Neural cell (in vitro differentiated cells): Measurements from ENCODE around the gene LRFN3. TPM values are rescaled to one million over a fixed set of nuclear protein-coding genes. Genes with fewer than 3 reads are reported as not detected.

Source experiments
- H2AFZ ChIP-seq: fragments of 200-600, 300-800 bp; sonication (generic), shearing (Covaris generic); 2 replicates; pipeline ENCODE4 v1.6.0; 2014; ENCODE audit warnings: low read depth, mild to moderate bottlenecking, antibody characterized with exemption, low read length, moderate library complexity
- H3F3A ChIP-seq: fragments of 200-600 bp; shearing (Covaris generic); 2 replicates; pipeline ENCODE4 v1.6.1; 2016; ENCODE audit warnings: mild to moderate bottlenecking, moderate library complexity, mixed read lengths, antibody characterized with exemption, low read length; ENCODE audit not compliant: insufficient read depth, poor library complexity, severe bottlenecking
- H3K27ac ChIP-seq: fragments of 200-600, 300-800 bp; sonication (generic), shearing (Covaris generic); 2 replicates; pipeline ENCODE4 v1.5.1; 2014; ENCODE audit warnings: mild to moderate bottlenecking, low read length, moderate library complexity
- H3K27me3 ChIP-seq: fragments of 300-800, 200-600 bp; sonication (generic), shearing (Covaris generic); 2 replicates; pipeline ENCODE4 v1.6.0; 2014; ENCODE audit warnings: mild to moderate bottlenecking, low read depth, low read length, moderate library complexity; ENCODE audit not compliant: insufficient read depth
- H3K36me3 ChIP-seq: fragments of 300-800, 200-600 bp; sonication (generic), shearing (Covaris generic); 2 replicates; pipeline ENCODE4 v1.5.1; 2014; ENCODE audit warnings: mild to moderate bottlenecking, antibody characterized with exemption, low read length, moderate library complexity; ENCODE audit not compliant: insufficient read depth
- H3K4me2 ChIP-seq: fragments of 300-800, 200-600 bp; sonication (generic), shearing (Covaris generic); 2 replicates; pipeline ENCODE4 v1.6.0; 2014; ENCODE audit warnings: mild to moderate bottlenecking, low read length
- H3K4me3 ChIP-seq: fragments of 300-800, 200-600 bp; sonication (generic), shearing (Covaris generic); 2 replicates; pipeline ENCODE4 v1.5.1; 2014; ENCODE audit warnings: mild to moderate bottlenecking, low read length, moderate library complexity
- H3K79me2 ChIP-seq: fragments of 200-600 bp; shearing (Covaris generic); replicated peaks from 2 replicates; pipeline ENCODE4 v1.6.0; 2014; ENCODE audit warnings: mild to moderate bottlenecking, low read length, moderate library complexity; ENCODE audit not compliant: insufficient read depth
- H3K9ac ChIP-seq: fragments of 300-800, 200-600 bp; sonication (generic), shearing (Covaris generic); 2 replicates; pipeline ENCODE4 v1.6.1; 2016; ENCODE audit warnings: mild to moderate bottlenecking, low read length, mixed read lengths
- H3K9me2 ChIP-seq: fragments of 200-600 bp; shearing (Covaris generic); 2 replicates; pipeline ENCODE4 v1.6.1; 2016; ENCODE audit warnings: mild to moderate bottlenecking, low read length, mixed read lengths; ENCODE audit not compliant: insufficient read depth
- H3K9me3 ChIP-seq: fragments of 200-600, 300-800 bp; sonication (generic), shearing (Covaris generic); 2 replicates; pipeline ENCODE4 v1.6.1; 2016; ENCODE audit warnings: mild to moderate bottlenecking, mixed run types, low read length, moderate library complexity, mixed read lengths
- H4K20me1 ChIP-seq: fragments of 200-600 bp; shearing (Covaris generic); 2 replicates; pipeline ENCODE4 v1.6.1; 2016; ENCODE audit warnings: mild to moderate bottlenecking, mixed run types; ENCODE audit not compliant: insufficient read depth
- CTCF ChIP-seq: fragments of 450-650 bp; IDR thresholded peaks from 2 replicates; pipeline ENCODE4 v1.5.1; 2014; ENCODE audit warnings: antibody characterized with exemption, mild to moderate bottlenecking, moderate library complexity; ENCODE audit not compliant: poor library complexity, severe bottlenecking
- EP300 ChIP-seq: fragments of 450-650 bp; conservative IDR thresholded peaks from 2 replicates; pipeline ENCODE4 v1.6.1; 2014; ENCODE audit warnings: antibody characterized with exemption, mild to moderate bottlenecking, moderate library complexity; ENCODE audit not compliant: poor library complexity, severe bottlenecking
- EZH2 ChIP-seq: fragments of 200-600, 300-800 bp; shearing (Covaris generic), sonication (generic); IDR thresholded peaks from 2 replicates; pipeline ENCODE4 v1.6.1; 2014; ENCODE audit warnings: antibody characterized with exemption, low read length, borderline replicate concordance, mild to moderate bottlenecking; ENCODE audit not compliant: insufficient read depth, poor library complexity, severe bottlenecking
- MXI1 ChIP-seq: fragments of 450-650 bp; conservative IDR thresholded peaks from 2 replicates; pipeline ENCODE4 v1.6.1; 2014; ENCODE audit warnings: antibody characterized with exemption, mild to moderate bottlenecking; ENCODE audit not compliant: poor library complexity, severe bottlenecking
- POLR2AphosphoS5 ChIP-seq: IDR thresholded peaks from 2 replicates; pipeline ENCODE4 v1.6.1; 2012
- RAD21 ChIP-seq: fragments of 450-650 bp; conservative IDR thresholded peaks from 2 replicates; pipeline ENCODE4 v1.6.1; 2014; ENCODE audit warnings: antibody characterized with exemption, mild to moderate bottlenecking, moderate library complexity
- REST ChIP-seq: IDR thresholded peaks from 2 replicates; pipeline ENCODE4 v1.6.1; 2012; ENCODE audit warnings: borderline replicate concordance
- SMC3 ChIP-seq: fragments of 450-650 bp; conservative IDR thresholded peaks from 2 replicates; pipeline ENCODE4 v1.6.1; 2014; ENCODE audit warnings: antibody characterized with exemption, mild to moderate bottlenecking, moderate library complexity; ENCODE audit not compliant: poor library complexity
- TAF1 ChIP-seq: IDR thresholded peaks from 2 replicates; pipeline ENCODE4 v1.6.1; 2012; ENCODE audit warnings: low read depth
- polyA plus RNA-seq: library from polyadenylated mRNA; depleted of rRNA; stranded (reverse); fragments of >200 nt; gene quantifications from 2 replicates; pipeline ENCODE4 v1.2.3, GENCODE V29; 2014

LRFN3 gene
- polyA plus RNA-seq, 1 donor from 2014 or later, result 11.1 TPM

GRCh38 chr19:35901055-35901644, 35.0 kb upstream of the LRFN3 start:
- Histone ChIP-seq H3K36me3 (no peaks in the 10 kb centered on the region), H3K4me2 (no peak overlapping the region), H3K9ac (no peak overlapping the region), H3K79me2 (peaks cover 3% of the 10 kb centered on the region), H3K27ac (no peak overlapping the region), H3K27me3 (peaks cover 10% of the 10 kb centered on the region), H3K9me3 (no peaks in the 10 kb centered on the region), H3K4me3 (no peak overlapping the region), H3F3A (no peaks in the 10 kb centered on the region), H4K20me1 (no peaks in the 10 kb centered on the region), H2AFZ (no peak overlapping the region), H3K9me2 (no peaks in the 10 kb centered on the region)
- no peak for TF ChIP-seq MXI1

- Histone ChIP-seq H3K4me2 (no peak within 1 kb of the TSS), H3K9me3 (no peaks in the 10 kb centered on the region), H2AFZ (no peak within 1 kb of the TSS), H4K20me1 (no peaks in the 10 kb centered on the region), H3F3A (no peaks in the 10 kb centered on the region), H3K9me2 (no peaks in the 10 kb centered on the region), H3K79me2 (peaks cover 3% of the 10 kb centered on the region), H3K9ac (no peak within 1 kb of the TSS), H3K27me3 (peaks cover 10% of the 10 kb centered on the region), H3K27ac (no peak within 1 kb of the TSS), H3K36me3 (no peaks in the 10 kb centered on the region), H3K4me3 (no peak within 1 kb of the TSS)
- TF ChIP-seq POLR2AphosphoS5 (no peak), TAF1 (no peak), RAD21 (no peak), REST (no peak), MXI1 (no peak), SMC3 (no peak), CTCF (no peak), EZH2 (no peak), EP300 (no peak)
These were observed 34.1 kb upstream of the LRFN3 start, which contains the start of gene HCST for GRCh38 chr19:35901854-35902661. Gene HCST, plus strand, starts transcription at chr19:35902529. Its CDS starts 65 bp downstream, at chr19:35902594.
